ENCODE data around the gene MUC6. TPM values are rescaled to one million over a fixed set of nuclear protein-coding genes. Genes with fewer than 3 reads are reported as not detected.

The MUC6 gene
- total and polyA plus RNA-seq, 8 donors: 0.34 to 1.0 (median 0.56) TPM; not detected in 2

- TF ChIP-seq CTCF (IDR thresholded peaks at IDR 0.05): no peak
- H3K4me3 ChIP-seq: no peak overlapping the region
- peak in 1 of 4 donors; percentile 42 for DNase-seq
- no peaks in the 10 kb centered on the region for H3K9me3 ChIP-seq
- peaks cover 0 to 3% of the 10 kb centered on the region in 2 donors for H3K4me1 ChIP-seq
- ATAC-seq: no peak
- peaks cover 3 to 91% of the 10 kb centered on the region in 2 donors for H3K36me3 ChIP-seq
- intact Hi-C loops (cut with DNase I): no loop called here
- no peaks in the 10 kb centered on the region for H3K27me3 ChIP-seq
- no peak overlapping the region for H3K27ac ChIP-seq
Measured at GRCh38 chr11:991711-992307, 44.7 kb downstream of the MUC6 start.

- H3K4me1 ChIP-seq: peaks cover 0 to 11% of the 10 kb centered on the region in 2 donors
- no peaks in the 10 kb centered on the region for H3K27me3 ChIP-seq
- intact Hi-C loops (cut with DNase I): no loop called here
- ATAC-seq (no peak), DNase-seq (no peak)
- H3K9me3 ChIP-seq: no peaks in the 10 kb centered on the region
- H3K27ac ChIP-seq: no peak overlapping the region
- H3K36me3 ChIP-seq: peaks cover 3 to 91% of the 10 kb centered on the region in 2 donors
- no peak overlapping the region for H3K4me3 ChIP-seq
- no peak for TF ChIP-seq CTCF (IDR thresholded peaks at IDR 0.05)
Measured at GRCh38 chr11:991034-991433, 45.5 kb downstream of the MUC6 start.

- no peaks in the 10 kb centered on the region for H3K27me3 ChIP-seq
- no peak for TF ChIP-seq CTCF (IDR thresholded peaks at IDR 0.05)
- DNase-seq: peak in 1 of 4 donors; percentile 51
- no peak overlapping the region for H3K27ac ChIP-seq
- H3K9me3 ChIP-seq: no peaks in the 10 kb centered on the region
- ATAC-seq: no peak
- intact Hi-C loops (cut with DNase I): no loop called here
- H3K36me3 ChIP-seq: peaks cover 3 to 93% of the 10 kb centered on the region in 2 donors
- no peak overlapping the region for H3K4me3 ChIP-seq
- H3K4me1 ChIP-seq: peaks cover 0 to 13% of the 10 kb centered on the region in 2 donors
Measured at GRCh38 chr11:990101-990500, 46.4 kb downstream of the MUC6 start.

GRCh38 chr11:987671-988070, 48.8 kb downstream of the MUC6 start:
- intact Hi-C loops (cut with DNase I): no loop called here
- no peak for TF ChIP-seq CTCF (IDR thresholded peaks at IDR 0.05)
- Histone ChIP-seq H3K36me3 (peaks cover 1 to 91% of the 10 kb centered on the region in 2 donors), H3K4me3 (no peak overlapping the region), H3K27ac (no peak overlapping the region), H3K4me1 (peaks cover 0 to 13% of the 10 kb centered on the region in 2 donors), H3K27me3 (no peaks in the 10 kb centered on the region), H3K9me3 (no peaks in the 10 kb centered on the region)
- ATAC-seq (no peak), DNase-seq (no peak)

- H3K27me3 ChIP-seq: no peaks in the 10 kb centered on the region
- no peak for DNase-seq
- no peaks in the 10 kb centered on the region for H3K9me3 ChIP-seq
- peaks cover 0 to 91% of the 10 kb centered on the region in 2 donors for H3K36me3 ChIP-seq
- TF ChIP-seq CTCF (IDR thresholded peaks at IDR 0.05): no peak
- intact Hi-C loops (cut with DNase I): no loop called here
- H3K4me1 ChIP-seq: peaks cover 0 to 13% of the 10 kb centered on the region in 2 donors
- no peak overlapping the region for H3K4me3 ChIP-seq
- no peak overlapping the region for H3K27ac ChIP-seq
- no peak for ATAC-seq
Measured at GRCh38 chr11:986952-987305, 49.6 kb downstream of the MUC6 start.
